Stimulated activated memory B cell treated with anti-CD40 and anti-IgM and Interleukin-4, amounts not matched to agents 10 μg/mL and 1 μg/mL and 100 μg/mL, for 72 hours (primary cell): ENCODE measurements around the gene FGGY.
A peak's percentile ranks its signal among the peaks of the same experiment; 100 is the strongest.
"Not testable (repeated sequence)": the region's sequence is repeated elsewhere in the genome, so short reads cannot be mapped to it uniquely, and the experiment has no call there.

Experiments
- ATAC-seq: fragments of 150-1000 bp; cut with Tn5 transposase; 2 replicates; pipeline ENCODE4 v1.10.0; 2021
- H3K27ac Mint-ChIP-seq: one replicate; pipeline ENCODE4 v1.8.0; 2022; ENCODE audit warnings: mild to moderate bottlenecking, mixed read lengths
- H3K27me3 Mint-ChIP-seq: one replicate; pipeline ENCODE4 v1.8.0; 2022; ENCODE audit warnings: mixed read lengths
- H3K36me3 Mint-ChIP-seq: one replicate; pipeline ENCODE4 v1.8.0; 2022; ENCODE audit warnings: mixed read lengths
- H3K4me1 Mint-ChIP-seq: one replicate; pipeline ENCODE4 v1.8.0; 2022; ENCODE audit warnings: mixed read lengths
- H3K4me3 Mint-ChIP-seq: one replicate; pipeline ENCODE4 v1.8.0; 2022; ENCODE audit warnings: mild to moderate bottlenecking, moderate library complexity, mixed read lengths
- H3K9me3 Mint-ChIP-seq: one replicate; pipeline ENCODE4 v1.8.0; 2022; ENCODE audit warnings: mixed read lengths

FGGY gene

DNA sequence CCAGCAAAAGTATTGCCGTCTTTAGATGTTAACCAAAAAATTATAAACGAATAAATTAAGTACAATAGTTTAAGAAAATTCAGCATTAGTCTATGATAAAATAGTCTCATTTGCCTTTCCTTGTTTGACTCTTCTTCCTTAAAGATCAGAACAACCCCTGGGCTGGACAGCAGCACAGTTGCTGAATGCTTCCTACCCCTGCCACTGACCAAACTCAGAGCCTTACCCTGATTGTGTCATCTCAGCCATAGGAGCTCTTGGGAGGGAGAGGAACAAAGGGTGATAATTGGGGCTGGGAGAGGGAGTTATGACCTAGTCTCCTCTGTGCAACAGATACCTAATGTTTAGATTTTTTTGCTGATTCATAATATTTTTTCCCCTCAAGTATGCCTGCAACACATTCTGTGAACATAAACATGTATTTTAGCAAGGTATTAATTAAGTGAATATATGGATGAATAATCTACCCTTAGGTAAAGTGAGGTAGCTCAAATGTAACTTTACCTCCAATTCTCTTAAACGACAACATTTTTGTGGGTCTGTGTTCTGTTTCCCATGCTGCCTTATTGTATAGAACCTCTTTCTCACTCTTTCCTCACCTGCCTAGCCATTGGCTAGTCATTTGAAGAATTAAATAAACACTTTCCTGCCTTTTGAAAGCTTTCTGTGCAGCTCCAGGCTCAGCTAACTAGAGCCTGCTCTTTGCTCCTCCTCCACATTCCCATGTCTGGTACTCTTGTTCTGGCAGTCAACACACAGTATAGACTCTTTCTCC is 46.1 kb downstream of the FGGY start:
- no peak overlapping the region for H3K27ac Mint-ChIP-seq
- no peaks in the 10 kb centered on the region for H3K27me3 Mint-ChIP-seq
- no peak for ATAC-seq
- H3K36me3 Mint-ChIP-seq: peaks cover 29% of the 10 kb centered on the region
- no peak overlapping the region for H3K4me3 Mint-ChIP-seq
- H3K4me1 Mint-ChIP-seq: no peaks in the 10 kb centered on the region
- H3K9me3 Mint-ChIP-seq: peaks cover 3% of the 10 kb centered on the region

DNA sequence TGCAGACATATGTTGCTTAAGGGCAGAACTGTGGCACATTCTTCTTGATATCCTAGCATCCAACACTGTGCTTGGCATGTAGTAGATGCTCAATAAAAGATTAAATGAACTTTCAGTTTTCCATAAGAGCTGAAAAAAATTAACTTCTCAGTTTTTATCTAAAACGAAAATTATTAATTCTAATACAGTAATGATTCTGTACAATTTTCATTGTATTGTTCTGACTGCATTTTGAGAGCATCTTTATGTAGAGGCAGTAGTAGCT is 46.6 kb downstream of the FGGY start:
- no peaks in the 10 kb centered on the region for H3K27me3 Mint-ChIP-seq
- peaks cover 3% of the 10 kb centered on the region for H3K9me3 Mint-ChIP-seq
- no peak overlapping the region for H3K4me3 Mint-ChIP-seq
- peaks cover 32% of the 10 kb centered on the region for H3K36me3 Mint-ChIP-seq
- no peaks in the 10 kb centered on the region for H3K4me1 Mint-ChIP-seq
- no peak overlapping the region for H3K27ac Mint-ChIP-seq
- ATAC-seq: no peak

DNA sequence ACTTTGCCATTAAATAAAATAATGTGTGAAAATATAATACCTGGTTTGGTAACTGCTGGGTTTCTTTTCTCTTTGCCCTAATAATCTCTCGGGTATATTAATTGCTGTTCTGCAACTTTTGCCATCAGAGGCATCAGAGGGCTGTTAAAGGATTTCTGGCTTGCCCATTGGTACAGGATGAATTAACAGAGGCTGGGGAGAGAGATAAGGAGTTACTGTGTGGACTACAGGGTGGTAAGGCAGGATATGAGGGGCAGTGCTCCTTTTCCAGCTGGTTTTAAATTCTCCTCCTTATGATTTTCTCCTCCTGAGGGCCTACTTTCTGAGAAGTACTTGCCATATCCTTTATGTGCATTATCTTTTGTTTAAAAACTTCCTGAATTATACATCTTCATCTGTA is 48.3 kb downstream of the FGGY start:
- Mint-ChIP-seq H3K27me3 (no peaks in the 10 kb centered on the region), H3K4me3 (no peak overlapping the region), H3K9me3 (peaks cover 3% of the 10 kb centered on the region), H3K36me3 (peaks cover 27% of the 10 kb centered on the region), H3K27ac (no peak overlapping the region), H3K4me1 (no peaks in the 10 kb centered on the region)
- ATAC-seq: no peak

DNA sequence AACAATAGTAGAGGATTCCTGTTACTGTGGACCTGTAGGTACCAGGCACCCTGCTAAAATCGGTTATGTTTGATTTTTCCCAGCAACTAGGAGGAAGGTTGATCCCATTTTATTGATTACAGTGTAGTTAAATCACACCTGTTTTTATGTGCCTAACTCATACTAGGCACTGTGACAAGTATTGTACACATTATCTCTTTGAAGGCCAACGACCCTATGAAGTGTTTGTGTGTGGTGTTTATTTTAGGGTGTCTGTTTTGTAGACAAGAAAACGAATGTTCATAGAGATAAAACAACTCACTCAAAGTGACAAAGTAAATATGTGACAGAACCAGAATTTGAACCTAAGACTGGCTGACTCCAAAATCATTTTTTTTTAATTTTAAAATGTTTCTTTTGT is 49.5 kb downstream of the FGGY start:
- Mint-ChIP-seq H3K27ac (no peak overlapping the region), H3K9me3 (peaks cover 3% of the 10 kb centered on the region), H3K4me1 (peaks cover 5% of the 10 kb centered on the region), H3K4me3 (no peak overlapping the region), H3K36me3 (peaks cover 31% of the 10 kb centered on the region), H3K27me3 (no peaks in the 10 kb centered on the region)
- ATAC-seq: no peak

DNA sequence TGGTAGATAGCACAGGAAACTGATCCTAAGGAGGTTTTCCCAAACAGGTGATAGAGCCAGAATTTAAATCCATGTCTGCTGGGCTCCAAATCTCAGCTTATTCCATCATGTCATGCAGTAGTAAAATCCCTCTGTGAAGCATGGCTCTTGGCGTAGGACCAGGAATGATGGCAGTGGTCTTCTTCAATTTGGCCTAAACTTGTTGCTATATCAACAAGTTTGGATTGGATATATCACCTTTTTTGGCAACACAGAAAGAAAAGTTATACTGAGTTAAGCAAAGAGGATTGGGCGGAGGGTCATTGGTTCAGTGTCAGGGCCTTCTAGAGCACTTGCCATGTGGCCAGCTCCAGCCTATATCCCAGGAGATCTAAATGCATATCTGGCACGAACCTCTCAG is 52.2 kb downstream of the FGGY start:
- Mint-ChIP-seq H3K4me3 (no peak overlapping the region), H3K36me3 (peaks cover 32% of the 10 kb centered on the region), H3K27me3 (no peaks in the 10 kb centered on the region), H3K4me1 (peaks cover 9% of the 10 kb centered on the region), H3K27ac (no peak overlapping the region), H3K9me3 (no peaks in the 10 kb centered on the region)
- ATAC-seq: no peak

DNA sequence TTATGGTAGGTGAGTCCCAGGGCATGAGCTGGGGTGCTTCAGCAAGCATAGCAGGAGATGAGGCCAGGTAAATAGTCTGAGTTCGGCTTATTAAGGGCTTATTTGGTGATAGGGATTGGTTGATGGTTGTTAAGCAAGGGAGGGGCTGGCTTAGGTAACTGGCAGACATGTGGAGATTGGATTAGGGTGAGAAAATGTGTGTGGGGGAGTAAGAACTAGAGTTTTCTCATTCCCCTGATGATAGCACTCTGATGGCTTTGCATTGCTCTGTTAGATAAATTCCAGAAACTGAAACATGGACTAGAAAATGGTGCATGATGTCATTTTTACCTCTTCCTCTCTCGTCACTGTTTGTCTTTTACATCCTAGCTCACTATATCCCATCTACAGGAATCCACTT is 53.6 kb downstream of the FGGY start:
- Mint-ChIP-seq H3K27me3 (no peaks in the 10 kb centered on the region), H3K4me3 (no peak overlapping the region), H3K9me3 (no peaks in the 10 kb centered on the region), H3K27ac (no peak overlapping the region), H3K4me1 (peaks cover 20% of the 10 kb centered on the region), H3K36me3 (peaks cover 40% of the 10 kb centered on the region)
- ATAC-seq: no peak

DNA sequence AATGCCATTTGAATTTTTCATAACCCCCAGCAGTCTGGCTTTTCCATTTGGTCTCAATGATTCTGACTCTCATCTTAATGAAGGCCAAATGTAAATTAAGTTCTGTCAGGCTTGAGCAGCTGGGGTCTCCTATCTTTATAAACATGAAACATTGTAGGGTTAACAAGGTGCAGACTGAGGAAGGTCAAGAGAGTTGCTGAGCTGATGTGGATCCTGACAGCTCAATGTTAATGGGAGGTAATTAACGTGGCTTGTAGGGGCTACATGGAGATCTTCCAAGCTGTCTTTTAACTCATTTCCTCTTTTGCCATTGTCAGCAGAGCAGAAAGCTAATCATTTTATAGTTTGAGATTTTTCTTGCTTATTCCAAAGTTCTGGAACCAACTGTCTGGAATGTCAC is 55.2 kb downstream of the FGGY start:
- peaks cover 33% of the 10 kb centered on the region for H3K36me3 Mint-ChIP-seq
- peaks cover 20% of the 10 kb centered on the region for H3K4me1 Mint-ChIP-seq
- H3K27ac Mint-ChIP-seq: peak overlapping the region; percentile 42
- H3K9me3 Mint-ChIP-seq: no peaks in the 10 kb centered on the region
- no peaks in the 10 kb centered on the region for H3K27me3 Mint-ChIP-seq
- no peak for ATAC-seq
- no peak overlapping the region for H3K4me3 Mint-ChIP-seq

DNA sequence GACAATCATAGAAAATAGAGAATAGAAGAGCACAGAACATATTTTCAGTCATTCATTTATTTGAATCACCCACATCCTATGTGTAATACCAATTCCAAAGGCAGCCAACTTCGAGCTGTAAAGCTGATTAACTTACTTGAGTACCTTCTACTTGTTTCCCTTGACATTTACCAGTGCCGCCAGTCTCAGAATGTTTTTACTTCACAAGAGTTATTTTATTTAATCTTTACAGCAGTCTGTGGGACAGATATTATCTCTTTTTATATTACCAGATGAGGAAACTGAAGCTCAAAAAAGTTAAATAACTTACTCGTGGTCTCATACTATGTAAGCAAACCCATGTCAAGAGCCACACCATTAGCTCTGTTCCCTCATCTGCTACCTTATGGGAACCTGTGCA is 56.6 kb downstream of the FGGY start:
- Mint-ChIP-seq H3K27ac (peak overlapping the region; percentile 82), H3K4me1 (peaks cover 20% of the 10 kb centered on the region)

DNA sequence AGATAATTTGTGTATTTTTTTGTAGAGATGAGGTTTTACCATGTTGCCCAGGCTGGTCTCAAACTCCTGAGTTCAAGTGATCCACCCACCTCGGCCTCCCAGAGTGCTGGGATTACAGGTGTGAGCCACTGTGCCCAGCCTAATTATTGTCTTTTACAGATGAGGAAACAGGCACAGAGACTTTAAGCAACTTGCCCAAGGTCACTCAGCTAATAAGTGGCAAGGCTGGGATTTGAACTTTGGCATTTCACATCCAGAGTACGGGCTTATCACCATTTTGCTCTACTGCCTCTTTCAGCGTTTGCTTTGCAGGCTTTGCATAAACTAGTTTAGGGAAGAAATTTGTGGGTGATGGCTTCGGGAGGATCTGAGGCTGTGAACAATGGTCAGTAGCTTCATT is 57.3 kb downstream of the FGGY start:
- peaks cover 30% of the 10 kb centered on the region for H3K36me3 Mint-ChIP-seq
- H3K9me3 Mint-ChIP-seq, H3K4me3 Mint-ChIP-seq, ATAC-seq, H3K27me3 Mint-ChIP-seq: not testable (repeated sequence)
- H3K27ac Mint-ChIP-seq: peak overlapping the region; percentile 82
- H3K4me1 Mint-ChIP-seq: peaks cover 20% of the 10 kb centered on the region

More for the DNA sequence above, 56.6 kb downstream of the FGGY start:
- peaks cover 31% of the 10 kb centered on the region for H3K36me3 Mint-ChIP-seq
- H3K9me3 Mint-ChIP-seq: no peaks in the 10 kb centered on the region
- no peaks in the 10 kb centered on the region for H3K27me3 Mint-ChIP-seq
- no peak overlapping the region for H3K4me3 Mint-ChIP-seq
- ATAC-seq: no peak

DNA sequence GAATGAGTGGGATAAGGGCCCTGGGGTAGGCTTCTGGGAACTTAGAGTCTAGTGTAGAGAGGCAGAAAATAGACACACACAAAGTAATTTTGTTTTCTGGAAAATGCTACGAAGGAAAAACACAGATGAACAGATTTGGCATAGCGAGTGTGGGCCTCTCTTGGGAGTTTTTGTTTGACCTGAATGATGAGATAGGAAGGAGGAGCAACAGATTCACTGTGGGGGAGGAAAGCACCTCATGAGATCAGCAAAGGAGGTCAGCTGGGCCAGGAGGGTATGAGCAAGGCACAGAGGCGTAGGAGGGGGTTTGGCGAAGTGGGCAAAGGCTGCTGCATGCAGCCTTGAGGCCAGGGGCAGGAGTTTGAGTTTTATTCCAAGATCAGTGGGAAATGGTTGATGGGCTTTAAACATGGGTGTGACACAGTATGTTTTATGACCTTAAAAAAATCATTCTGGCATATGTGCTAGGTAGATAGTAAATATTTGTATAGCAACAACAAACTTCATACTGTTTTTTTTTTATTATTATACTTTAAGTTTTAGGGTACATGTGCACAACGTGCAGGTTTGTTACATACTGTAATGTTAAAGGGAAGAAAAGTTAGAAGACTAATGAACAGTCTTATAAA is 57.9 kb downstream of the FGGY start:
- H3K27ac Mint-ChIP-seq: peak overlapping the region; percentile 82
- no peaks in the 10 kb centered on the region for H3K27me3 Mint-ChIP-seq
- H3K9me3 Mint-ChIP-seq: no peaks in the 10 kb centered on the region
- H3K4me1 Mint-ChIP-seq: peaks cover 20% of the 10 kb centered on the region
- H3K4me3 Mint-ChIP-seq: peak overlapping the region; percentile 11
- peak; percentile 84 for ATAC-seq
- H3K36me3 Mint-ChIP-seq: peaks cover 30% of the 10 kb centered on the region

DNA sequence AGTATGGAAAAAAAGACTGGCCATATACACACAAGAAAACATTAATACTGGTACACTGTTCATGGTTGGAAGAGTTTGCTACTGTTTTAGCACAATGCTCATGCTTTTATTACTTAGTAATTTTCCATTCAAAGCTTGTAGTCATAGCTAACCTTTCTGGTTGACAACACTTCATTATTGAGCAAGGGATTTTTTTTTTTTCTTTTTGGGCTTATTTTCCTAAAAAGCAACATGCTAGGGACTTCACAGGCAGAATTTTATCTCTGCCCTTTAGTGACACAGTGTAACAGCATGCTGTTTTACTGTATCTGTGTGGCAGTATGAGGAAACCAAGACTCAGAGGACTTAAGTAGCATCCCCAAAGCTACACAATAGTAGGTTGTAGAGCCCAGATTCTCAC is 58.5 kb downstream of the FGGY start:
- peaks cover 32% of the 10 kb centered on the region for H3K36me3 Mint-ChIP-seq
- H3K27ac Mint-ChIP-seq: peak overlapping the region; percentile 82
- peak; percentile 88 for ATAC-seq
- H3K27me3 Mint-ChIP-seq: no peaks in the 10 kb centered on the region
- no peak overlapping the region for H3K4me3 Mint-ChIP-seq
- no peaks in the 10 kb centered on the region for H3K9me3 Mint-ChIP-seq
- peaks cover 20% of the 10 kb centered on the region for H3K4me1 Mint-ChIP-seq

DNA sequence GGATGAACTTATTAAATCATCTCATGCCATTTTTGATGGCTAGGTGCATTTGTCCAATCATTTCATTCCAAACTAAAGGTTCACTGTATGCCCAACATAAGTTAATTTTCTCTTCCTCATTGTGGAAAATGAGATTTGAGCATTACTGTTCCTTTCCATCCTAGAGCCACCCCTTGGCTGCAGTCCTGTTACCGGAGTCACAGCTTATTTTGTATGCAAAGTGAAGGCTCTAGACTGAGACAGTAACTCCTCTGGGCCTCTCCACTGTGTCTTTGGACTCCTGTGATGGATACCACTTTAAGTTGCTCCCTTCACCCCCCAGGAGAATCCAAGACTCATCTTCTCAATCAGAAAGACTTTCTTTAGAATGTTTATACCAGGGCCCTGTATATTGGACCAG is 59.7 kb downstream of the FGGY start:
- Mint-ChIP-seq H3K36me3 (peaks cover 35% of the 10 kb centered on the region), H3K4me1 (peaks cover 13% of the 10 kb centered on the region), H3K27ac (no peak overlapping the region), H3K27me3 (no peaks in the 10 kb centered on the region), H3K4me3 (no peak overlapping the region), H3K9me3 (no peaks in the 10 kb centered on the region)
- ATAC-seq: no peak

DNA sequence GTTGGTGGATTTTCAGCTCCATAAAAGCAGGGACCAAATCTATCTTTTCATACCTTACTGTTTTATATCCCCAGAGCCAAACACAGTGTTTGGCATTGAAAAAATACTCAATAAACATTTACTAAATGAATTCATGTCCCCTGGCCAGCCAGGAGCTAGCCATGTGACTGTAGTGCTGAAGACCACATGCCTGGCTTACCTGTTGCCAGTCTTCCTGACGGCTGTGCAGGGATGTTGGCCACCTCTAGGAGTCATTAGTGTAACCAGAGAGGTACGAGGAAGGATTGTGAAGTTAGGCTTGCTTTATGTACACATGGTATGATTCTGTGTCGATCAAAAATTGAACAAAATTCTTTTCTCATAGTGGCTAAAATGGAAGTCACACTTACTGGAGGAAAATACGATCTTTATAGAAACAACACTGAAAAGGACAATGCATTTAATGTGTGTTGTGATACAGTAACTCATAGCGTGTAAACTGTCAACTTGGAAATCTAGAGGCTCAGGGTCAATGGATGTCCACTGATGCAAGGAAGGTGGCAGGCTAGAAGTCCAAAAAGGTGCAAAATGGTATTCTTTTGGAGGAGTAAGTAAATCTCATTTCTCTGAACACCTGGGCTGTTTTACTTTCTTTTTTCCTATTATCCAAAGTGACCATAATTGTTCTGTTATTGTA is 60.9 kb downstream of the FGGY start:
- Mint-ChIP-seq H3K9me3 (no peaks in the 10 kb centered on the region), H3K27me3 (no peaks in the 10 kb centered on the region)

DNA sequence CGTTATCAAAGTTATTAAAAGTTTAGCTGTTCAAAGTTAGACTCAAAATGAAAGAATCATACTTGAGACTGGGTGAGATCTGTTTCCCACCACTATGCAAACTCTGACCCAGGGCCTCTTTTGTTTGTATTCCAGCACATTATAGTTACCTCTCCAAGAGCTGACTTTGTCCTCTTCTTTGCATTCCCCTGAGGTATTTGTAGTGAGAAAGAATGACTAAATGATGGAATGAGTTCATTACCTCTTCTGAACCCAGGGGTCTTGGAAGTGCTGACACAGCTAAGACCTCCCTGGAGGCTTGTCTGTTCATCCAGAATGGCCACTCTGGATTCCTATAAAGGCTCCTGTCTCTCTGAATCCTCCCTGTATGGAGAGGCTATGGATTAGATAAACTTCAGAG is 62.4 kb downstream of the FGGY start:
- no peak for ATAC-seq
- H3K27ac Mint-ChIP-seq: no peak overlapping the region
- H3K4me1 Mint-ChIP-seq: peaks cover 8% of the 10 kb centered on the region
- no peak overlapping the region for H3K4me3 Mint-ChIP-seq
- no peaks in the 10 kb centered on the region for H3K27me3 Mint-ChIP-seq
- peaks cover 50% of the 10 kb centered on the region for H3K36me3 Mint-ChIP-seq
- no peaks in the 10 kb centered on the region for H3K9me3 Mint-ChIP-seq

More for the DNA sequence above, 60.9 kb downstream of the FGGY start:
- no peak overlapping the region for H3K27ac Mint-ChIP-seq
- H3K4me3 Mint-ChIP-seq: no peak overlapping the region
- peaks cover 47% of the 10 kb centered on the region for H3K36me3 Mint-ChIP-seq
- ATAC-seq: no peak
- peaks cover 13% of the 10 kb centered on the region for H3K4me1 Mint-ChIP-seq

DNA sequence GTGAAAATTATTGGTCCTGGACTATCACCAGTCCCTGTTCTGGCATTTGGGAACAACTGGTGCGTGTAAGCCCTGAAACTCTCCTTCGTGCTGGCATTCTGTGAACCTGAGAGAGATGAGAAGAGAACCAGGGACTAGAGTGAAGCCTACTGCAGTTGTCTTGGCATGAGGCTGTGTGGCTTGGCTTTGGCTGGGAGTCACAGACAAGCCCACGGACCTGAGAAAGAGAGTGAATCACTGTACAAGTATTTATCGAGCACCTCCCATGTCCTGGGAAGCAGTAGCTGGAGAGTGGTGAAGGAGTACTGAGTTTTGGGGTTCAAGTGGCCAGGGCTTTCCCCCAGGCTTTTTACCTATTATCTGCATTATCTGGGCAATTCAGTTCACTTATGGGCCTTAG is 63.3 kb downstream of the FGGY start:
- H3K4me1 Mint-ChIP-seq: no peaks in the 10 kb centered on the region
- no peak for ATAC-seq
- H3K9me3 Mint-ChIP-seq: peaks cover 2% of the 10 kb centered on the region
- no peak overlapping the region for H3K4me3 Mint-ChIP-seq
- no peak overlapping the region for H3K27ac Mint-ChIP-seq
- H3K36me3 Mint-ChIP-seq: peaks cover 52% of the 10 kb centered on the region
- no peaks in the 10 kb centered on the region for H3K27me3 Mint-ChIP-seq

DNA sequence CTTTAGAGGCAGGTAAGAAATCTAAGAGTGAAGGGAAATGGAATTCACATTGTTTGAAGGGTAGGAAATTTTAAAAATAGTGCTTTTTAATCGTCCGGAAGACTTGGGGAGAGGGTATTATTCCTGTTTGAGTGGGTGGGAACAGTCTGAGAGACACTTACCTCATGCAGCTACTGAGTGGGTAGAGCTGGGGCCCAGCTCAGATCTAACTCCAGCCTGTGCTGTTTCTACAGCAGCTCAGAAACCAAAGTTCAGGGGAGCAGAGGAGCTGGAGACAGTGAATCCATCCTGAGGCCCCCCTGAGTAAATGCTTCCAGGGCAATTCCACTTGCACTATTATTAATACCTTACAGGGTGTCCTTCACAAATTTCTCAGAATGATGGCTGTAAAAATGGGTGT is 63.8 kb downstream of the FGGY start:
- Mint-ChIP-seq H3K27me3 (no peaks in the 10 kb centered on the region), H3K4me3 (no peak overlapping the region), H3K36me3 (peaks cover 58% of the 10 kb centered on the region), H3K9me3 (peaks cover 2% of the 10 kb centered on the region), H3K4me1 (no peaks in the 10 kb centered on the region), H3K27ac (no peak overlapping the region)
- no peak for ATAC-seq
